Smooth muscle cell (in vitro differentiated cells): ENCODE measurements around the gene EHD4. TPM values are rescaled to one million over a fixed set of nuclear protein-coding genes. Genes with fewer than 3 reads are reported as not detected.

ENCODE experiments used
- DNase-seq: peaks from one replicate; lab custom pipeline; 2025; ENCODE audit not compliant: unreplicated experiment; lab: John Stamatoyannopoulos, UW
- H2AFZ ChIP-seq: fragments of 200-600 bp; sonication (generic); 2 replicates; pipeline ENCODE4 v1.6.0; 2016; ENCODE audit warnings: antibody characterized with exemption, low read depth, mild to moderate bottlenecking
- H3F3A ChIP-seq: fragments of 200-600 bp; sonication (generic); 2 replicates; pipeline ENCODE4 v1.6.0; 2017; ENCODE audit warnings: antibody characterized with exemption, low read depth
- H3K27ac ChIP-seq: fragments of 200-600 bp; sonication (generic); 2 replicates; pipeline ENCODE4 v1.5.1; 2016; ENCODE audit warnings: low read depth, mild to moderate bottlenecking
- H3K27me3 ChIP-seq: fragments of 200-600 bp; sonication (generic); 2 replicates; pipeline ENCODE4 v1.6.1; 2016; ENCODE audit warnings: low read depth, mild to moderate bottlenecking
- H3K36me3 ChIP-seq: fragments of 200-600 bp; sonication (generic); 2 replicates; pipeline ENCODE4 v1.5.1; 2016; ENCODE audit warnings: low read depth
- H3K4me1 ChIP-seq: fragments of 200-600 bp; sonication (generic); 2 replicates; pipeline ENCODE4 v1.5.1; 2016; ENCODE audit warnings: low read depth
- H3K4me2 ChIP-seq: fragments of 200-600 bp; sonication (generic); 2 replicates; pipeline ENCODE4 v1.6.0; 2016; ENCODE audit warnings: mild to moderate bottlenecking
- H3K4me3 ChIP-seq: fragments of 200-600 bp; sonication (generic); 2 replicates; pipeline ENCODE4 v1.5.1; 2016; ENCODE audit warnings: mild to moderate bottlenecking
- H3K79me2 ChIP-seq: fragments of 200-600 bp; sonication (generic); 2 replicates; pipeline ENCODE4 v1.6.0; 2016; ENCODE audit warnings: low read depth, mild to moderate bottlenecking
- H3K9ac ChIP-seq: fragments of 200-600 bp; sonication (generic); 2 replicates; pipeline ENCODE4 v1.6.0; 2016; ENCODE audit warnings: low read depth
- H3K9me3 ChIP-seq: fragments of 200-600 bp; sonication (generic); replicated peaks from 2 replicates; pipeline ENCODE4 v1.5.1; 2016; ENCODE audit warnings: low read depth
- H4K20me1 ChIP-seq: fragments of 200-600 bp; sonication (generic); 2 replicates; pipeline ENCODE4 v1.6.0; 2016; ENCODE audit warnings: low read depth
- WGBS: methylation state at CpG from one replicate; pipeline ENCODE4 v1.1.7; 2016; ENCODE audit warnings: low lambda C conversion rate; 5-methylcytosine and 5-hydroxymethylcytosine counted together
- polyA plus RNA-seq: library from polyadenylated mRNA; unstranded; fragments of >200 nt; fragmentation: Nextera tagmentation; extraction: Ambion mirVana; gene quantifications from 2 replicates; pipeline ENCODE4 v1.2.1, GENCODE V29; 2016
- total RNA-seq: library from RNA; depleted of rRNA; stranded (reverse); fragments of >200 nt; gene quantifications from 2 replicates; pipeline ENCODE4 v1.2.3, GENCODE V29; 2014
- TF ChIP-seq, protein P1 (sequence below): fragments of 200-600 bp; sonication (generic); IDR thresholded peaks from 2 replicates; pipeline ENCODE4 v1.5.1; 2017; ENCODE audit warnings: borderline replicate concordance, mild to moderate bottlenecking, antibody characterized with exemption; ENCODE audit not compliant: insufficient read depth, poor library complexity, severe bottlenecking

EHD4 gene
- total and polyA plus RNA-seq, 2 experiments from 2014 or later = 11.5 to 15.8 TPM

- Histone ChIP-seq H3K27ac (no peak overlapping the region), H3K36me3 (no peaks in the 10 kb centered on the region), H3K4me3 (no peak overlapping the region), H4K20me1 (no peaks in the 10 kb centered on the region), H2AFZ (no peak overlapping the region), H3K79me2 (no peaks in the 10 kb centered on the region), H3K4me1 (no peaks in the 10 kb centered on the region), H3F3A (no peaks in the 10 kb centered on the region), H3K9ac (no peak overlapping the region), H3K9me3 (no peaks in the 10 kb centered on the region), H3K4me2 (no peak overlapping the region), H3K27me3 (peaks cover 9% of the 10 kb centered on the region)
- no peak for DNase-seq
- WGBS = 87% methylated on average over 14 of the region's 15 CpGs
- TF ChIP-seq, protein P1, sequence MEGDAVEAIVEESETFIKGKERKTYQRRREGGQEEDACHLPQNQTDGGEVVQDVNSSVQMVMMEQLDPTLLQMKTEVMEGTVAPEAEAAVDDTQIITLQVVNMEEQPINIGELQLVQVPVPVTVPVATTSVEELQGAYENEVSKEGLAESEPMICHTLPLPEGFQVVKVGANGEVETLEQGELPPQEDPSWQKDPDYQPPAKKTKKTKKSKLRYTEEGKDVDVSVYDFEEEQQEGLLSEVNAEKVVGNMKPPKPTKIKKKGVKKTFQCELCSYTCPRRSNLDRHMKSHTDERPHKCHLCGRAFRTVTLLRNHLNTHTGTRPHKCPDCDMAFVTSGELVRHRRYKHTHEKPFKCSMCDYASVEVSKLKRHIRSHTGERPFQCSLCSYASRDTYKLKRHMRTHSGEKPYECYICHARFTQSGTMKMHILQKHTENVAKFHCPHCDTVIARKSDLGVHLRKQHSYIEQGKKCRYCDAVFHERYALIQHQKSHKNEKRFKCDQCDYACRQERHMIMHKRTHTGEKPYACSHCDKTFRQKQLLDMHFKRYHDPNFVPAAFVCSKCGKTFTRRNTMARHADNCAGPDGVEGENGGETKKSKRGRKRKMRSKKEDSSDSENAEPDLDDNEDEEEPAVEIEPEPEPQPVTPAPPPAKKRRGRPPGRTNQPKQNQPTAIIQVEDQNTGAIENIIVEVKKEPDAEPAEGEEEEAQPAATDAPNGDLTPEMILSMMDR = no peak
Observed at GRCh38 chr15:41999290-42000285, 27.2 kb upstream of the EHD4 start.

- Histone ChIP-seq H3K4me2 (no peak overlapping the region), H3K4me1 (no peaks in the 10 kb centered on the region), H3K27ac (no peak overlapping the region), H2AFZ (no peak overlapping the region), H3K79me2 (no peaks in the 10 kb centered on the region), H3K4me3 (no peak overlapping the region), H3K9ac (no peak overlapping the region), H4K20me1 (no peaks in the 10 kb centered on the region), H3K27me3 (peaks cover 6% of the 10 kb centered on the region), H3K36me3 (no peaks in the 10 kb centered on the region), H3F3A (no peaks in the 10 kb centered on the region), H3K9me3 (no peaks in the 10 kb centered on the region)
- 86% methylated on average over 3 of the region's 3 CpGs for WGBS
- TF ChIP-seq, protein P1 = no peak
- no peak for DNase-seq
Observed at GRCh38 chr15:41997845-41998244, 25.5 kb upstream of the EHD4 start.

GRCh38 chr15:41996921-41997592 is 24.7 kb upstream of the EHD4 start:
- no peaks in the 10 kb centered on the region for H3F3A ChIP-seq
- TF ChIP-seq, protein P1 = no peak
- DNase-seq = no peak
- H3K4me1 ChIP-seq = no peaks in the 10 kb centered on the region
- H3K4me3 ChIP-seq = no peak overlapping the region
- no peaks in the 10 kb centered on the region for H3K36me3 ChIP-seq
- H3K9ac ChIP-seq = no peak overlapping the region
- no peaks in the 10 kb centered on the region for H4K20me1 ChIP-seq
- no peak overlapping the region for H2AFZ ChIP-seq
- H3K9me3 ChIP-seq = no peaks in the 10 kb centered on the region
- H3K27me3 ChIP-seq = no peaks in the 10 kb centered on the region
- no peaks in the 10 kb centered on the region for H3K79me2 ChIP-seq
- no peak overlapping the region for H3K4me2 ChIP-seq
- H3K27ac ChIP-seq = no peak overlapping the region
- 91% methylated on average over 12 of the region's 13 CpGs for whole genome bisulfite sequencing
